PFSK-1 (cell line): ENCODE results near the gene NR4A2.

ENCODE experiments used
- FOXP2 ChIP-seq: optimal IDR thresholded peaks from 2 replicates; pipeline ENCODE3; 2011; ENCODE audit warnings: borderline replicate concordance, control low read depth, inconsistent platforms; ENCODE audit not compliant: insufficient read depth; ENCODE audit errors: extremely low read length, extremely low read depth
- POLR2AphosphoS5 ChIP-seq: IDR thresholded peaks from 2 replicates; pipeline ENCODE4 v1.6.1; 2012; ENCODE audit warnings: low read depth, mild to moderate bottlenecking, control low read depth, low read length, moderate library complexity
- SIN3A ChIP-seq: IDR thresholded peaks from 2 replicates; pipeline ENCODE4 v1.6.1; 2012; ENCODE audit warnings: mild to moderate bottlenecking, low read length, moderate library complexity, borderline replicate concordance; ENCODE audit not compliant: insufficient read depth
- TAF1 ChIP-seq: IDR thresholded peaks from 2 replicates; pipeline ENCODE4 v1.6.1; 2012; ENCODE audit warnings: low read length, control low read depth, borderline replicate concordance; ENCODE audit not compliant: insufficient read depth
- TF ChIP-seq, protein P1 (sequence below), 2 experiments: IDR thresholded peaks; 2 replicates each; pipeline versions ENCODE4 v1.6.1 to v1.8.0; 2011 to 2012; ENCODE audit warnings: low read depth in 2 of 2, low read length in 2 of 2, control low read depth in 1 of 2, inconsistent platforms in 1 of 2, mild to moderate bottlenecking in 1 of 2, moderate library complexity in 1 of 2; ENCODE audit not compliant: insufficient read depth in 1 of 2

The NR4A2 gene

DNA sequence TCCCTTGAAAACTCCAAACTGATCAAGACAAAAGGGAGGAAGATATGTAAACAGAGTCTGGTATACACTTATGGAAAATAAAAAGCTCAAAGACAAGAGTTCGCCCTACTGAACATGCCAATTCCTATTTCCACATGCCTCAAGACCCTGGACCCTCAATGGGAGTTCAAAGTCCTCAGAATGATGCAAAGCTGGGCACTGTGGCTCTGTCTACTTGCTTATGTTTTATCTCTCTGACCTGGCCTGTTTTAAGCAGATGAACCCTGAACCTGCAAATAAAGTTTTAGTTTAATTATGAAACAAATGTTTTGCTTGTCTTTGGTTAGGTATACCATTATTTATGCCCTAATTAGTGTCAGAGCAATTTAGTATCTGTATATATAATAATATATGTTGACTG lies 22.6 kb downstream of the NR4A2 start:
- TF ChIP-seq, protein P1, sequence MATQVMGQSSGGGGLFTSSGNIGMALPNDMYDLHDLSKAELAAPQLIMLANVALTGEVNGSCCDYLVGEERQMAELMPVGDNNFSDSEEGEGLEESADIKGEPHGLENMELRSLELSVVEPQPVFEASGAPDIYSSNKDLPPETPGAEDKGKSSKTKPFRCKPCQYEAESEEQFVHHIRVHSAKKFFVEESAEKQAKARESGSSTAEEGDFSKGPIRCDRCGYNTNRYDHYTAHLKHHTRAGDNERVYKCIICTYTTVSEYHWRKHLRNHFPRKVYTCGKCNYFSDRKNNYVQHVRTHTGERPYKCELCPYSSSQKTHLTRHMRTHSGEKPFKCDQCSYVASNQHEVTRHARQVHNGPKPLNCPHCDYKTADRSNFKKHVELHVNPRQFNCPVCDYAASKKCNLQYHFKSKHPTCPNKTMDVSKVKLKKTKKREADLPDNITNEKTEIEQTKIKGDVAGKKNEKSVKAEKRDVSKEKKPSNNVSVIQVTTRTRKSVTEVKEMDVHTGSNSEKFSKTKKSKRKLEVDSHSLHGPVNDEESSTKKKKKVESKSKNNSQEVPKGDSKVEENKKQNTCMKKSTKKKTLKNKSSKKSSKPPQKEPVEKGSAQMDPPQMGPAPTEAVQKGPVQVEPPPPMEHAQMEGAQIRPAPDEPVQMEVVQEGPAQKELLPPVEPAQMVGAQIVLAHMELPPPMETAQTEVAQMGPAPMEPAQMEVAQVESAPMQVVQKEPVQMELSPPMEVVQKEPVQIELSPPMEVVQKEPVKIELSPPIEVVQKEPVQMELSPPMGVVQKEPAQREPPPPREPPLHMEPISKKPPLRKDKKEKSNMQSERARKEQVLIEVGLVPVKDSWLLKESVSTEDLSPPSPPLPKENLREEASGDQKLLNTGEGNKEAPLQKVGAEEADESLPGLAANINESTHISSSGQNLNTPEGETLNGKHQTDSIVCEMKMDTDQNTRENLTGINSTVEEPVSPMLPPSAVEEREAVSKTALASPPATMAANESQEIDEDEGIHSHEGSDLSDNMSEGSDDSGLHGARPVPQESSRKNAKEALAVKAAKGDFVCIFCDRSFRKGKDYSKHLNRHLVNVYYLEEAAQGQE (IDR thresholded peaks at IDR 0.05; ENCODE audit: insufficient read depth in 1 of 2, low read depth in 2 of 2, low read length in 2 of 2) = no peak

DNA sequence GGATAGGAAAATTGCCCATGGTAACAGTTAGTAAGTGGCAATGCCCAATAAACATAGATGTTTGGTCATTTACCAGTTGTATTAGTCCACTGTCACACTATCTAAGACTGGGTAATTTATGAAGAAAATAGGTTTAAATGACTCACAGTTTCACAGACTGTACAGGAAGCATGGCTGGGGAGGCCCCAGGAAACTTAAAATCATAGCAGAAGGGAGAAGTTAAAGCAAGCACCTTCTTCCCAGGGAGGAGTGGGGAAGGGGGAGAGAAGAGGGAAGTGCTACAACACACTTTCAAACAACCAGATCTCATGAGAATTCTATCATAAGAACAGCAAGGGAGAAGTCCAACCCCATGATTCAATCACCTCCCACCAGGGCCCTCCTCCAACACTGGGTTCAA lies 23.4 kb downstream of the NR4A2 start:
- TF ChIP-seq SIN3A (no peak), POLR2AphosphoS5 (no peak), FOXP2 (no peak), TAF1 (no peak)
- TF ChIP-seq, protein P1 (IDR thresholded peaks at IDR 0.05; ENCODE audit: insufficient read depth in 1 of 2, low read depth in 2 of 2, low read length in 2 of 2) = no peak

DNA sequence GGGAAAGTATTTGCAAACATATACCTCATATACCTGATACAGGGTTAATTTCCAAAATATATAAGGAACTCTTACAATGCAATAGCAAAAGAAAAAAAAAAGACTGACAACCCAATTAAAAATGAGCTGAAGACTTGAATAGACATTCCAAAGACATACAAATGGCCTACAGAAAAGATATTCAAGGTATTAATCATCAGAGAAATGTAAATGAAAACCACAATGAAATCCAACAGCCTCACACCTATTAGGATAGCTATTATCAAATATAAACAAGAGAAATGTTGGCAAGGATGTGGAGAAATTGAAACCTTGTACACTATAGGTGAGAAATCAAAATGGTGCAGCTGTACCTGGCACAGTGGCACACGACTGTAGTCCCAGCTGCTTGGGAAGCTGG lies 25.7 kb downstream of the NR4A2 start:
- TF ChIP-seq FOXP2 (no peak), SIN3A (no peak), TAF1 (no peak), POLR2AphosphoS5 (no peak)
- TF ChIP-seq, protein P1 (IDR thresholded peaks at IDR 0.05; ENCODE audit: insufficient read depth in 1 of 2, low read depth in 2 of 2, low read length in 2 of 2) = no peak

DNA sequence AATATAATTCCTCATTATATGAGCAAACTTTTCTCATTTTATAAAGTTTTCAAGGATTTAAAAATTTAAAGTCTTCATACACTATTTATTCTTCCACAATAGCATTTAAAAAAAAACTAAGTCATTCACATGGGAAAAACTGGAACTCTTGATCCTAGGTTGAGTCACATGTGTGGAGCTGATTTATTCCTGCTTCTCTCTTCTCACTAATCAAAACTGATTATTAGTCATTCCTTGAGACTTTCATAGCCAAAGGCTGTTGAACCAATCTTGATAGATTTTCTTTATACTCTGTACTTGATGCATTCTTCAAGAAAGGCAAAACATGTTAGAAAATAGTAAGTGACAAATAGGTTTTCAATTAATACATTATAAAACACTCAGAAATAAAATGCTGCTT lies 27.4 kb downstream of the NR4A2 start:
- TF ChIP-seq SIN3A (no peak), FOXP2 (no peak), TAF1 (no peak), POLR2AphosphoS5 (no peak)
- TF ChIP-seq, protein P1 (IDR thresholded peaks at IDR 0.05; ENCODE audit: insufficient read depth in 1 of 2, low read depth in 2 of 2, low read length in 2 of 2) = no peak

DNA sequence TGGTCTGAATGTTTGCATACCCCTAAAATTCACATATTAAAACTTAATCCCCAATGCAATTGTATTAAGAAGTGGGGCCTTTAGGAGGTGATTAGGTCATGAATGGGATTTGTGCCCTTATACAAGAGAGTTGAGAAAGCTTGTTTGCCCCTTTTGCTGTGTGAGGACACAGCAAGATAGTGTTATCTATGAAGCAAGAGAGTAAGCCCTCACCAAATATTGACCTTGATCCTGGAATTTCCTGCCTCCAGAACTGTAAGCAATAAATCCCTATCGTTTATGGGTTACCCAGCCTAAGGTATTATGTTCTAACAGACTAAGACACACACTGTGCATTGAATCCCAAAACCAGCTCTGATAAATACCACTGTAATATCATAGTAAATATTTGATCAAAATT lies 32.2 kb downstream of the NR4A2 start:
- no peak for TF ChIP-seq TAF1
- TF ChIP-seq POLR2AphosphoS5 = no peak
- no peak for TF ChIP-seq FOXP2
- TF ChIP-seq SIN3A = no peak
- TF ChIP-seq, protein P1 (IDR thresholded peaks at IDR 0.05; ENCODE audit: insufficient read depth in 1 of 2, low read depth in 2 of 2, low read length in 2 of 2) = no peak
